ENCODE results near the gene MAN1B1.

Gene MAN1B1

DNA sequence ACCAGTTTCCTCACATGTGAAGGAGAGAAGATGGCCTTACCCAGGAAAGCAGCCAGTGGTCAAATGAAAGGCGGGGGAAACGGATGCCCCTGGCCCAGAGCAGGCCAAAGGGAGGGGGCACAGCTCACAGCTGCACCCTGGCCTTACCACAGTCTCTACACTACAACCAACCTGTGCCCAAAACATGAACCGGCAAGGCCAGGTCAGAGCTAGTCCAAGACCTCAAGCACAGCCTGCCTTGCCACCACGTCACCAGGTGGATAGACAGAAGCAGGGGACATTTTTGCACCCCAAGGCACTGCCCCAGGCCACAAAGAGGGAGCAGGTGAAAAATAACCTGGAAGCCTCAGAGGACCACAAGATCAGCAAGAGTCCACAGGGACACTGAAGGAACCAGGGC, 56.7 kb downstream of the MAN1B1 start:
- CTCF ChIA-PET = interaction anchor here (1.3 kb wide), 1 partner anchor 93 kb away, joined by 3 read pairs; no protein-coding TSS in a partner anchor
- POLR2A ChIA-PET (ENCODE audit: low non-redundant PET) = no interaction called here
- no peak for DNase-seq (ENCODE audit: low spot score)
- TF ChIP-seq, protein P1, sequence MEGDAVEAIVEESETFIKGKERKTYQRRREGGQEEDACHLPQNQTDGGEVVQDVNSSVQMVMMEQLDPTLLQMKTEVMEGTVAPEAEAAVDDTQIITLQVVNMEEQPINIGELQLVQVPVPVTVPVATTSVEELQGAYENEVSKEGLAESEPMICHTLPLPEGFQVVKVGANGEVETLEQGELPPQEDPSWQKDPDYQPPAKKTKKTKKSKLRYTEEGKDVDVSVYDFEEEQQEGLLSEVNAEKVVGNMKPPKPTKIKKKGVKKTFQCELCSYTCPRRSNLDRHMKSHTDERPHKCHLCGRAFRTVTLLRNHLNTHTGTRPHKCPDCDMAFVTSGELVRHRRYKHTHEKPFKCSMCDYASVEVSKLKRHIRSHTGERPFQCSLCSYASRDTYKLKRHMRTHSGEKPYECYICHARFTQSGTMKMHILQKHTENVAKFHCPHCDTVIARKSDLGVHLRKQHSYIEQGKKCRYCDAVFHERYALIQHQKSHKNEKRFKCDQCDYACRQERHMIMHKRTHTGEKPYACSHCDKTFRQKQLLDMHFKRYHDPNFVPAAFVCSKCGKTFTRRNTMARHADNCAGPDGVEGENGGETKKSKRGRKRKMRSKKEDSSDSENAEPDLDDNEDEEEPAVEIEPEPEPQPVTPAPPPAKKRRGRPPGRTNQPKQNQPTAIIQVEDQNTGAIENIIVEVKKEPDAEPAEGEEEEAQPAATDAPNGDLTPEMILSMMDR (conservative IDR thresholded peaks at IDR 0.05; ENCODE audit: low read depth) = no peak
- no peak overlapping the region for H3K27ac ChIP-seq

DNA sequence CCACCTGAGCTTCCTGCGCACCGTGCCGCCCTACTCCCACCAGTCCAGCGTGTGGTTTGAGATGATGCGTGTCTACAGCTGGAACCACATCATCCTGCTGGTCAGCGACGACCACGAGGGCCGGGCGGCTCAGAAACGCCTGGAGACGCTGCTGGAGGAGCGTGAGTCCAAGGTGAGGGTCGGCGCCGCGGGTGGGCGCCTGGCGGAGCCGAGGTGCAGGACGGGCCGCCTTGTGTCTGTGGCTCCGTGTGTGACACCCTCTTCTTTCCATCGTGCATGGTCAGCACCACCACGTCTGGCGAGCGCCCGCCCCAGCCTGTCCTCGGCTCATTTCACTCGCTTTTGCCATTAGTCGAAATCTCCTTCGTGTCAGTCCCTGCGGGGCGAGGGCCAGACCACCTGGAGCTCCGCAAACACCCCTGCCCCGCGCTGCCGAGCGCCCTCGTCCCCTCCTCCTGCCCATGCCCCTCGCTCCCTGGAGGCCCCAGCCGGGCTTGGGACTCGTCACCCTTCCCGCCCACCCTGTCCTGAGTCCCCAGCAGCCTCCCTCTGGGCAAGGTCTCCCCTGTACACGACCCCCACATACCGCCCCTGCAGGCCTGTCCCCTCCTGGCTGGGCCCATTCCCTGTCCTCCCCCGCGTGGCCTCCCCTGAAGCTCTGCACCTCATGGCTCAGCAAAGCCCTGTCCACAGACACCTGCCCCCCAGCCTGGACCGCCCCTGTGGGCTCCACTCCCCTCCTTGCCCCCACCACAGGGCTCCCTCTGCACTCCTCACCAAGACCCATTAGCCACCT, 59.1 kb downstream of the MAN1B1 start:
- ChIA-PET CTCF (interaction anchor here (1.2 kb wide), 1 partner anchor 31 kb away, joined by 3 read pairs; no protein-coding TSS in a partner anchor), POLR2A (ENCODE audit: low non-redundant PET) (no interaction called here)
- DNase-seq (ENCODE audit: low spot score) = no peak
- TF ChIP-seq, protein P1 (conservative IDR thresholded peaks at IDR 0.05; ENCODE audit: low read depth) = no peak
- no peak overlapping the region for H3K27ac ChIP-seq

DNA sequence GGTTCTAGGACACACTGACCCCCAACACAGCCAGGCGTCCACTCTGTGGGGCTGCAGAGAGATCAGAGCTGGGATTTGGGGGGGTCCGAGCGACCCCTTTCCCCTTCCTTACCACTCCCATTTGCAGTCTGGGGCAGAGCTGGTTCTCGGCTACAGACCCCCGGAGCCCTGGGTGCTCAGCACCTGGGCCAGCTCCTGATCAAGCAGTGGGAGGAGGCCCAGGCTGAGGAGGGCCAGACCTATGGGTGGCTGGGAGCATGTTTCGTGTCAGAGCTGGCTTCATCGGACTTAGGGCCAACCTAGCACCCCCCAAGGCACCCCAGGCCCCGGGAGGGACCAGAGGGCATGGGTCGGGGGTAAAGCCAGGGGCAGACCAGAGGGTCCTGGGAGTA, 59.7 kb downstream of the MAN1B1 start:
- TF ChIP-seq, protein P1 (conservative IDR thresholded peaks at IDR 0.05; ENCODE audit: low read depth) = no peak
- H3K27ac ChIP-seq = no peak overlapping the region
- DNase-seq (ENCODE audit: low spot score) = no peak
- ChIA-PET POLR2A (ENCODE audit: low non-redundant PET) (no interaction called here), CTCF (interaction anchor here (1.2 kb wide), 1 partner anchor 30 kb away, joined by 3 read pairs; no protein-coding TSS in a partner anchor)

DNA sequence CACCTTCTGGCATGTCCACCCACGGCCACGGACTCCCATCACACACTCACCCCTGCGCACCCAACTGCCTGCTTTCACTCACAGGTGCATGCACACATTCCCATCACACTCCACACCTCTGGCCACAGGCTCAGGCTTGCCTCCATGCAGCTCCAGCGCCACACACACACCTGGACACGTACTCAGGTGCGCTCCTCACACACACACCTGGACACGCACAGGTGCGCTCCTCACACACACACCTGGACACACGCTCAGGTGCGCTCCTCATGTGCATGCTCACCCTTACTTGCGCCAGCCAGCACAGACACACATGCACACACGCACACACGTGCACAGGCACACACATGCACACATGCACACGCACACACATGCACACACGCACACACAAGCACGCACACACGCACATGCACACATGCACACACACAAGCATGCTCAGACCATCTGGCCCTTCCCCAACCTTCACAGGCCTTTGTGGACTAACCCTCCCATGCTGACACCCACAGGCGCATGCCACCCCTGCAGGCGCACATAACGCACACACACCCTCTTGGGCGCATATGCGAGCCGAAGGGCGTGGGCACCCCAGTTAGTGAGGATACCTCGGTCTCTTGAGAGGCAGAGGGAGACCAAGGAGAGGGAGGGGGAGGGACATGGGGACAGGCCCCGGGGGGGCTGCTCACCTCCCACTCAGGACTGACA, 60.5 kb downstream of the MAN1B1 start:
- TF ChIP-seq, protein P1 (conservative IDR thresholded peaks at IDR 0.05; ENCODE audit: low read depth) = no peak
- CTCF ChIA-PET = no interaction called here
- no peak overlapping the region for H3K27ac ChIP-seq
- DNase-seq (ENCODE audit: low spot score) = no peak
- POLR2A ChIA-PET (ENCODE audit: low non-redundant PET) = no interaction called here

DNA sequence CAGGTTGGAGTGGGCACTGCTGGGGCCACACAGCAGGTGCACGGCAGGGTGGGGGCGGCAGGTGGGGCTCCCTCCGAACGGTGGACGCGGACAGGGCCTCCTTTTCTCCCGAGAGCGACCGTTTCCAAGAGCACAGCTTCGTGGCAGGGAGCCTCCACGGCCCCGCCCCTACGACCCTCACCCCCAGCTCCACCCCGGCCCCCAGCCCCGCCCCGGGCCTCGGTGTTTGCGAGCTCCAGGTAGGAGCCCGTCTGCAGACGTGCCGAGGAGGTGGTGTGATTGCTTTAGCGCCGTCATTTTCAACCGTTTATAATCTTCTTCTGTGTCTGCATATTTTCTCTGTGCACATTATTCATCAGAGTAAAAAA, 61.0 kb downstream of the MAN1B1 start:
- TF ChIP-seq, protein P1 (conservative IDR thresholded peaks at IDR 0.05; ENCODE audit: low read depth) = no peak
- no peak for DNase-seq (ENCODE audit: low spot score)
- no peak overlapping the region for H3K27ac ChIP-seq
- ChIA-PET CTCF (no interaction called here), POLR2A (ENCODE audit: low non-redundant PET) (no interaction called here)

DNA sequence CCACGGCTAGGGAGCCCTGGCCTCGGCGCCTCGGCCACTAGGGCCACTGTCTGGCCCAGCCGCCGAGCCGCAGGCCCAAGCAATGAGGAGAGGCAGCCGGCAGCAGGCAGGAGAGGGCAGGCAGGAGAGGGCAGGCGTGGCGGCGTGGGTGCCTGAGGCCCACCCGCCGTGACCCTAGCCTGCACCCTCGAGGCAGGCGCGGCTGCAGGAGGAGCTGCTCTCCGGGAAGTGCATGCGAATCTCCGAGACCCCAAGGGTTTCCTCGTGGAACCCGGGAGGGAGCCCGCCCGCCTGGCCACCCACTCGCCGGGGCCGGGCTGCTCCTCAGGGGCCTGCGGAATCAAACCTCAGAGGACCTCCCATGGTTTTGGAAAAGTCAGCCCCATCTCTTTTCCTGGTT, 61.5 kb downstream of the MAN1B1 start:
- TF ChIP-seq, protein P1 (conservative IDR thresholded peaks at IDR 0.05; ENCODE audit: low read depth) = no peak
- DNase-seq (ENCODE audit: low spot score) = no peak
- H3K27ac ChIP-seq = no peak overlapping the region
- POLR2A ChIA-PET (ENCODE audit: low non-redundant PET) = no interaction called here
- CTCF ChIA-PET = no interaction called here

All from RWPE1 (cell line).